HEK293 (cell line): ENCODE measurements around the gene MDM2.

ENCODE experiments used
- ATF2 ChIP-seq: fragments of 450-650 bp; formaldehyde crosslinking; IDR thresholded peaks from 2 replicates; pipeline ENCODE4 v1.5.1; 2016; ENCODE audit warnings: missing biosample characterization, missing genetic modification characterization, low read depth
- GLIS1 ChIP-seq: fragments of 450-650 bp; formaldehyde crosslinking; IDR thresholded peaks from 2 replicates; pipeline ENCODE4 v1.5.1; 2016; ENCODE audit warnings: missing biosample characterization, missing genetic modification characterization
- KLF16 ChIP-seq: fragments of 450-650 bp; formaldehyde crosslinking; IDR thresholded peaks from 2 replicates; pipeline ENCODE4 v1.5.1; 2017; ENCODE audit warnings: missing biosample characterization, missing genetic modification characterization
- YY1 ChIP-seq: fragments of 450-650 bp; formaldehyde crosslinking; IDR thresholded peaks from 2 replicates; pipeline ENCODE4 v1.5.1; 2018; ENCODE audit warnings: missing biosample characterization, missing genetic modification characterization
- ZBTB1 ChIP-seq: fragments of 450-650 bp; formaldehyde crosslinking; IDR thresholded peaks from 2 replicates; pipeline ENCODE4 v1.5.1; 2016; ENCODE audit warnings: missing biosample characterization, missing genetic modification characterization
- ZNF24 ChIP-seq: fragments of 450-650 bp; formaldehyde crosslinking; IDR thresholded peaks from 2 replicates; pipeline ENCODE4 v1.5.1; 2016; ENCODE audit warnings: missing biosample characterization, missing genetic modification characterization
- ZNF350 ChIP-seq: fragments of 450-650 bp; formaldehyde crosslinking; IDR thresholded peaks from 2 replicates; pipeline ENCODE4 v1.5.0; 2017; ENCODE audit warnings: missing biosample characterization, mild to moderate bottlenecking, missing genetic modification characterization
- ZNF777 ChIP-seq: fragments of 450-650 bp; formaldehyde crosslinking; IDR thresholded peaks from 2 replicates; pipeline ENCODE4 v1.5.1; 2017; ENCODE audit warnings: missing biosample characterization, missing genetic modification characterization, borderline replicate concordance
- ZSCAN5A ChIP-seq: fragments of 450-650 bp; formaldehyde crosslinking; IDR thresholded peaks from 2 replicates; pipeline ENCODE4 v1.5.1; 2016; ENCODE audit warnings: missing biosample characterization, missing genetic modification characterization
- TF ChIP-seq, protein P1 (sequence below): fragments of 450-650 bp; formaldehyde crosslinking; IDR thresholded peaks from 2 replicates; pipeline ENCODE4 v1.5.1; 2016; ENCODE audit warnings: missing biosample characterization, missing genetic modification characterization
- TF ChIP-seq, protein P2 (sequence below): fragments of 450-650 bp; formaldehyde crosslinking; IDR thresholded peaks from 2 replicates; pipeline ENCODE4 v1.5.1; 2016; ENCODE audit warnings: missing biosample characterization, missing genetic modification characterization
- TF ChIP-seq, protein P3 (sequence below): fragments of 450-650 bp; formaldehyde crosslinking; IDR thresholded peaks from 2 replicates; pipeline ENCODE4 v1.5.1; 2016; ENCODE audit warnings: missing biosample characterization, missing genetic modification characterization
- TF ChIP-seq, protein P4 (sequence below): fragments of 450-650 bp; formaldehyde crosslinking; conservative IDR thresholded peaks from 2 replicates; pipeline ENCODE4 v1.5.1; 2016; ENCODE audit warnings: low read depth, missing biosample characterization, missing genetic modification characterization

- TF ChIP-seq, protein P1, sequence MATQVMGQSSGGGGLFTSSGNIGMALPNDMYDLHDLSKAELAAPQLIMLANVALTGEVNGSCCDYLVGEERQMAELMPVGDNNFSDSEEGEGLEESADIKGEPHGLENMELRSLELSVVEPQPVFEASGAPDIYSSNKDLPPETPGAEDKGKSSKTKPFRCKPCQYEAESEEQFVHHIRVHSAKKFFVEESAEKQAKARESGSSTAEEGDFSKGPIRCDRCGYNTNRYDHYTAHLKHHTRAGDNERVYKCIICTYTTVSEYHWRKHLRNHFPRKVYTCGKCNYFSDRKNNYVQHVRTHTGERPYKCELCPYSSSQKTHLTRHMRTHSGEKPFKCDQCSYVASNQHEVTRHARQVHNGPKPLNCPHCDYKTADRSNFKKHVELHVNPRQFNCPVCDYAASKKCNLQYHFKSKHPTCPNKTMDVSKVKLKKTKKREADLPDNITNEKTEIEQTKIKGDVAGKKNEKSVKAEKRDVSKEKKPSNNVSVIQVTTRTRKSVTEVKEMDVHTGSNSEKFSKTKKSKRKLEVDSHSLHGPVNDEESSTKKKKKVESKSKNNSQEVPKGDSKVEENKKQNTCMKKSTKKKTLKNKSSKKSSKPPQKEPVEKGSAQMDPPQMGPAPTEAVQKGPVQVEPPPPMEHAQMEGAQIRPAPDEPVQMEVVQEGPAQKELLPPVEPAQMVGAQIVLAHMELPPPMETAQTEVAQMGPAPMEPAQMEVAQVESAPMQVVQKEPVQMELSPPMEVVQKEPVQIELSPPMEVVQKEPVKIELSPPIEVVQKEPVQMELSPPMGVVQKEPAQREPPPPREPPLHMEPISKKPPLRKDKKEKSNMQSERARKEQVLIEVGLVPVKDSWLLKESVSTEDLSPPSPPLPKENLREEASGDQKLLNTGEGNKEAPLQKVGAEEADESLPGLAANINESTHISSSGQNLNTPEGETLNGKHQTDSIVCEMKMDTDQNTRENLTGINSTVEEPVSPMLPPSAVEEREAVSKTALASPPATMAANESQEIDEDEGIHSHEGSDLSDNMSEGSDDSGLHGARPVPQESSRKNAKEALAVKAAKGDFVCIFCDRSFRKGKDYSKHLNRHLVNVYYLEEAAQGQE = no peak
- TF ChIP-seq, protein P2, sequence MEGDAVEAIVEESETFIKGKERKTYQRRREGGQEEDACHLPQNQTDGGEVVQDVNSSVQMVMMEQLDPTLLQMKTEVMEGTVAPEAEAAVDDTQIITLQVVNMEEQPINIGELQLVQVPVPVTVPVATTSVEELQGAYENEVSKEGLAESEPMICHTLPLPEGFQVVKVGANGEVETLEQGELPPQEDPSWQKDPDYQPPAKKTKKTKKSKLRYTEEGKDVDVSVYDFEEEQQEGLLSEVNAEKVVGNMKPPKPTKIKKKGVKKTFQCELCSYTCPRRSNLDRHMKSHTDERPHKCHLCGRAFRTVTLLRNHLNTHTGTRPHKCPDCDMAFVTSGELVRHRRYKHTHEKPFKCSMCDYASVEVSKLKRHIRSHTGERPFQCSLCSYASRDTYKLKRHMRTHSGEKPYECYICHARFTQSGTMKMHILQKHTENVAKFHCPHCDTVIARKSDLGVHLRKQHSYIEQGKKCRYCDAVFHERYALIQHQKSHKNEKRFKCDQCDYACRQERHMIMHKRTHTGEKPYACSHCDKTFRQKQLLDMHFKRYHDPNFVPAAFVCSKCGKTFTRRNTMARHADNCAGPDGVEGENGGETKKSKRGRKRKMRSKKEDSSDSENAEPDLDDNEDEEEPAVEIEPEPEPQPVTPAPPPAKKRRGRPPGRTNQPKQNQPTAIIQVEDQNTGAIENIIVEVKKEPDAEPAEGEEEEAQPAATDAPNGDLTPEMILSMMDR (tag by site-specific recombination) = no peak
- TF ChIP-seq, protein P3, sequence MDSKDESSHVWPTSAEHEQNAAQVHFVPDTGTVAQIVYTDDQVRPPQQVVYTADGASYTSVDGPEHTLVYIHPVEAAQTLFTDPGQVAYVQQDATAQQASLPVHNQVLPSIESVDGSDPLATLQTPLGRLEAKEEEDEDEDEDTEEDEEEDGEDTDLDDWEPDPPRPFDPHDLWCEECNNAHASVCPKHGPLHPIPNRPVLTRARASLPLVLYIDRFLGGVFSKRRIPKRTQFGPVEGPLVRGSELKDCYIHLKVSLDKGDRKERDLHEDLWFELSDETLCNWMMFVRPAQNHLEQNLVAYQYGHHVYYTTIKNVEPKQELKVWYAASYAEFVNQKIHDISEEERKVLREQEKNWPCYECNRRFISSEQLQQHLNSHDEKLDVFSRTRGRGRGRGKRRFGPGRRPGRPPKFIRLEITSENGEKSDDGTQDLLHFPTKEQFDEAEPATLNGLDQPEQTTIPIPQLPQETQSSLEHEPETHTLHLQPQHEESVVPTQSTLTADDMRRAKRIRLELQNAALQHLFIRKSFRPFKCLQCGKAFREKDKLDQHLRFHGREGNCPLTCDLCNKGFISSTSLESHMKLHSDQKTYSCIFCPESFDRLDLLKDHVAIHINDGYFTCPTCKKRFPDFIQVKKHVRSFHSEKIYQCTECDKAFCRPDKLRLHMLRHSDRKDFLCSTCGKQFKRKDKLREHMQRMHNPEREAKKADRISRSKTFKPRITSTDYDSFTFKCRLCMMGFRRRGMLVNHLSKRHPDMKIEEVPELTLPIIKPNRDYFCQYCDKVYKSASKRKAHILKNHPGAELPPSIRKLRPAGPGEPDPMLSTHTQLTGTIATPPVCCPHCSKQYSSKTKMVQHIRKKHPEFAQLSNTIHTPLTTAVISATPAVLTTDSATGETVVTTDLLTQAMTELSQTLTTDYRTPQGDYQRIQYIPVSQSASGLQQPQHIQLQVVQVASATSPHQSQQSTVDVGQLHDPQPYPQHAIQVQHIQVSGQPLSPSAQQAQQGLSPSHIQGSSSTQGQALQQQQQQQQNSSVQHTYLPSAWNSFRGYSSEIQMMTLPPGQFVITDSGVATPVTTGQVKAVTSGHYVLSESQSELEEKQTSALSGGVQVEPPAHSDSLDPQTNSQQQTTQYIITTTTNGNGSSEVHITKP = no peak
- no peak for TF ChIP-seq KLF16 (tag by site-specific recombination)
- no peak for TF ChIP-seq ATF2 (tag by site-specific recombination)
- TF ChIP-seq, protein P4, sequence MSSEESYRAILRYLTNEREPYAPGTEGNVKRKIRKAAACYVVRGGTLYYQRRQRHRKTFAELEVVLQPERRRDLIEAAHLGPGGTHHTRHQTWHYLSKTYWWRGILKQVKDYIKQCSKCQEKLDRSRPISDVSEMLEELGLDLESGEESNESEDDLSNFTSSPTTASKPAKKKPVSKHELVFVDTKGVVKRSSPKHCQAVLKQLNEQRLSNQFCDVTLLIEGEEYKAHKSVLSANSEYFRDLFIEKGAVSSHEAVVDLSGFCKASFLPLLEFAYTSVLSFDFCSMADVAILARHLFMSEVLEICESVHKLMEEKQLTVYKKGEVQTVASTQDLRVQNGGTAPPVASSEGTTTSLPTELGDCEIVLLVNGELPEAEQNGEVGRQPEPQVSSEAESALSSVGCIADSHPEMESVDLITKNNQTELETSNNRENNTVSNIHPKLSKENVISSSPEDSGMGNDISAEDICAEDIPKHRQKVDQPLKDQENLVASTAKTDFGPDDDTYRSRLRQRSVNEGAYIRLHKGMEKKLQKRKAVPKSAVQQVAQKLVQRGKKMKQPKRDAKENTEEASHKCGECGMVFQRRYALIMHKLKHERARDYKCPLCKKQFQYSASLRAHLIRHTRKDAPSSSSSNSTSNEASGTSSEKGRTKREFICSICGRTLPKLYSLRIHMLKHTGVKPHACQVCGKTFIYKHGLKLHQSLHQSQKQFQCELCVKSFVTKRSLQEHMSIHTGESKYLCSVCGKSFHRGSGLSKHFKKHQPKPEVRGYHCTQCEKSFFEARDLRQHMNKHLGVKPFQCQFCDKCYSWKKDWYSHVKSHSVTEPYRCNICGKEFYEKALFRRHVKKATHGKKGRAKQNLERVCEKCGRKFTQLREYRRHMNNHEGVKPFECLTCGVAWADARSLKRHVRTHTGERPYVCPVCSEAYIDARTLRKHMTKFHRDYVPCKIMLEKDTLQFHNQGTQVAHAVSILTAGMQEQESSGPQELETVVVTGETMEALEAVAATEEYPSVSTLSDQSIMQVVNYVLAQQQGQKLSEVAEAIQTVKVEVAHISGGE (tag by site-specific recombination) = no peak
- no peak for TF ChIP-seq ZSCAN5A (tag by site-specific recombination)
- no peak for TF ChIP-seq YY1 (tag by site-specific recombination)
- no peak for TF ChIP-seq ZBTB1 (tag by site-specific recombination)
- TF ChIP-seq GLIS1 (tag by site-specific recombination) = no peak
- TF ChIP-seq ZNF350 (tag by site-specific recombination) = no peak
- TF ChIP-seq ZNF777 (tag by site-specific recombination) = no peak
- TF ChIP-seq ZNF24 = no peak
These were observed 38.0 kb upstream of the MDM2 start for GRCh38 chr12:68769941-68770340.
